Measurements from ENCODE around the gene INO80. TPM values are rescaled to one million over a fixed set of nuclear protein-coding genes. Genes with fewer than 3 reads are reported as not detected.

The INO80 gene
- total and polyA plus RNA-seq, 7 donors = 7.2 to 36.6 (median 17.1) TPM

DNA sequence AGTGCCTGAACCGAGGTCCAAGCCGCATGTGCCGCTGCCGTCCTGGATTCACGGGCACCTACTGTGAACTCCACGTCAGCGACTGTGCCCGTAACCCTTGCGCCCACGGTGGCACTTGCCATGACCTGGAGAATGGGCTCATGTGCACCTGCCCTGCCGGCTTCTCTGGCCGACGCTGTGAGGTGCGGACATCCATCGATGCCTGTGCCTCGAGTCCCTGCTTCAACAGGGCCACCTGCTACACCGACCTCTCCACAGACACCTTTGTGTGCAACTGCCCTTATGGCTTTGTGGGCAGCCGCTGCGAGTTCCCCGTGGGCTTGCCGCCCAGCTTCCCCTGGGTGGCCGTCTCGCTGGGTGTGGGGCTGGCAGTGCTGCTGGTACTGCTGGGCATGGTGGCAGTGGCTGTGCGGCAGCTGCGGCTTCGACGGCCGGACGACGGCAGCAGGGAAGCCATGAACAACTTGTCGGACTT lies 179.8 kb downstream of the INO80 start:
- peaks cover 0 to 14% (median 3%) of the 10 kb centered on the region in 4 donors for H3K4me1 ChIP-seq
- no peaks in the 10 kb centered on the region for H3K36me3 ChIP-seq
- no peak for DNase-seq
- no peak overlapping the region for H3K4me3 ChIP-seq
- H3K27me3 ChIP-seq = peaks cover 6 to 28% (median 22%) of the 10 kb centered on the region in 3 donors
- intact Hi-C loops (cut with DNase I) = no loop called here
- 89 to 91% methylated on average over 31 of the region's 31 CpGs for WGBS, 2 donors
- H3K27ac ChIP-seq = no peak overlapping the region
- TF ChIP-seq EP300 (IDR thresholded peaks at IDR 0.05) (no peak), POLR2A (IDR thresholded peaks at IDR 0.05) (no peak), POLR2AphosphoS5 (IDR thresholded peaks at IDR 0.05) (no peak)
- TF ChIP-seq, protein P1, sequence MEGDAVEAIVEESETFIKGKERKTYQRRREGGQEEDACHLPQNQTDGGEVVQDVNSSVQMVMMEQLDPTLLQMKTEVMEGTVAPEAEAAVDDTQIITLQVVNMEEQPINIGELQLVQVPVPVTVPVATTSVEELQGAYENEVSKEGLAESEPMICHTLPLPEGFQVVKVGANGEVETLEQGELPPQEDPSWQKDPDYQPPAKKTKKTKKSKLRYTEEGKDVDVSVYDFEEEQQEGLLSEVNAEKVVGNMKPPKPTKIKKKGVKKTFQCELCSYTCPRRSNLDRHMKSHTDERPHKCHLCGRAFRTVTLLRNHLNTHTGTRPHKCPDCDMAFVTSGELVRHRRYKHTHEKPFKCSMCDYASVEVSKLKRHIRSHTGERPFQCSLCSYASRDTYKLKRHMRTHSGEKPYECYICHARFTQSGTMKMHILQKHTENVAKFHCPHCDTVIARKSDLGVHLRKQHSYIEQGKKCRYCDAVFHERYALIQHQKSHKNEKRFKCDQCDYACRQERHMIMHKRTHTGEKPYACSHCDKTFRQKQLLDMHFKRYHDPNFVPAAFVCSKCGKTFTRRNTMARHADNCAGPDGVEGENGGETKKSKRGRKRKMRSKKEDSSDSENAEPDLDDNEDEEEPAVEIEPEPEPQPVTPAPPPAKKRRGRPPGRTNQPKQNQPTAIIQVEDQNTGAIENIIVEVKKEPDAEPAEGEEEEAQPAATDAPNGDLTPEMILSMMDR (IDR thresholded peaks at IDR 0.05) = no peak
- no peaks in the 10 kb centered on the region for H3K9me3 ChIP-seq

DNA sequence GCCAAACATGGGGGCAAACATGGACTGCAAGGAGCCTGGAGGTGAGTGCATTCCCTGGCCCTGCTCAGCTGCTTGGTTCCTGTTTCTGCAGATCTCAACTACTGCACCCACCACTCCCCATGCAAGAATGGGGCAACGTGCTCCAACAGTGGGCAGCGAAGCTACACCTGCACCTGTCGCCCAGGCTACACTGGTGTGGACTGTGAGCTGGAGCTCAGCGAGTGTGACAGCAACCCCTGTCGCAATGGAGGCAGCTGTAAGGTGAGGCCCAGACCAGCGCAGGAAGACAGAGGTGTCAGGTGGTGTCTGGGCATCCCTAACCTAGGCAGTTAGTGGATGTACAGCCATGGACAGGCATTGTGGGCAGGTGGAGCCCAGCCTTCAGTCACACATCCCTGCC lies 181.6 kb downstream of the INO80 start:
- no peak for DNase-seq

DNA sequence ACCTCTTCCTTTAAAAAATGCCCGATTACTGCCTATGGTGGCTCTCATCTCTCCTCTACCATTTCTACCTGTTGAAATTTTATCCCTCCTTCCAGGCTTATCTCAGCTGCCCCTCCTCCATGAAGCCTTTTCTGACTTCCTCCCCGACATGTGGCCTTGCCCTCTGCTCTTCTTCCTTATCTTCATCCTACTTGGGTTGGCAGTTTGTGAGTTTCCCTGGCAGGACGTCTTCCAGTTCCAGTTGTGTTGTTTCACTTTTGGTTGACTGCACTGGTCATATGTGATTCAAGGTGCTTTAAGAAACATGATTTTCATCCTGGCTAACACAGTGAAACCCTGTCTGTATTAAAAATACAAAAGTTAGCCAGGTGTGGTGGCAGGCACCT lies 182.6 kb downstream of the INO80 start:
- H3K4me1 ChIP-seq = peaks cover 0 to 29% (median 27%) of the 10 kb centered on the region in 4 donors
- intact Hi-C loops (cut with DNase I) = no loop called here
- no peak overlapping the region for H3K4me3 ChIP-seq
- H3K27ac ChIP-seq = no peak overlapping the region
- H3K36me3 ChIP-seq = no peaks in the 10 kb centered on the region
- WGBS, 2 donors = 17 to 57% methylated on average over 3 of the region's 3 CpGs
- no peak for DNase-seq
- TF ChIP-seq EP300 (IDR thresholded peaks at IDR 0.05) (no peak), POLR2AphosphoS5 (IDR thresholded peaks at IDR 0.05) (no peak), POLR2A (IDR thresholded peaks at IDR 0.05) (no peak)
- TF ChIP-seq, protein P1 (IDR thresholded peaks at IDR 0.05) = no peak
- peaks cover 32 to 55% (median 50%) of the 10 kb centered on the region in 3 donors for H3K27me3 ChIP-seq
- H3K9me3 ChIP-seq = no peaks in the 10 kb centered on the region

More for the DNA sequence above, 181.6 kb downstream of the INO80 start:
- intact Hi-C loops (cut with DNase I) = no loop called here
- Histone ChIP-seq H3K4me3 (no peak overlapping the region), H3K4me1 (peaks cover 0 to 19% (median 18%) of the 10 kb centered on the region in 4 donors), H3K27me3 (peaks cover 24 to 46% (median 40%) of the 10 kb centered on the region in 3 donors), H3K36me3 (no peaks in the 10 kb centered on the region), H3K27ac (no peak overlapping the region), H3K9me3 (no peaks in the 10 kb centered on the region)
- 55 to 80% methylated on average over 6 of the region's 6 CpGs for WGBS, 2 donors
- TF ChIP-seq POLR2A (IDR thresholded peaks at IDR 0.05) = no peak
- no peak for TF ChIP-seq EP300 (IDR thresholded peaks at IDR 0.05)
- TF ChIP-seq, protein P1 (IDR thresholded peaks at IDR 0.05) = no peak
- no peak for TF ChIP-seq POLR2AphosphoS5 (IDR thresholded peaks at IDR 0.05)

DNA sequence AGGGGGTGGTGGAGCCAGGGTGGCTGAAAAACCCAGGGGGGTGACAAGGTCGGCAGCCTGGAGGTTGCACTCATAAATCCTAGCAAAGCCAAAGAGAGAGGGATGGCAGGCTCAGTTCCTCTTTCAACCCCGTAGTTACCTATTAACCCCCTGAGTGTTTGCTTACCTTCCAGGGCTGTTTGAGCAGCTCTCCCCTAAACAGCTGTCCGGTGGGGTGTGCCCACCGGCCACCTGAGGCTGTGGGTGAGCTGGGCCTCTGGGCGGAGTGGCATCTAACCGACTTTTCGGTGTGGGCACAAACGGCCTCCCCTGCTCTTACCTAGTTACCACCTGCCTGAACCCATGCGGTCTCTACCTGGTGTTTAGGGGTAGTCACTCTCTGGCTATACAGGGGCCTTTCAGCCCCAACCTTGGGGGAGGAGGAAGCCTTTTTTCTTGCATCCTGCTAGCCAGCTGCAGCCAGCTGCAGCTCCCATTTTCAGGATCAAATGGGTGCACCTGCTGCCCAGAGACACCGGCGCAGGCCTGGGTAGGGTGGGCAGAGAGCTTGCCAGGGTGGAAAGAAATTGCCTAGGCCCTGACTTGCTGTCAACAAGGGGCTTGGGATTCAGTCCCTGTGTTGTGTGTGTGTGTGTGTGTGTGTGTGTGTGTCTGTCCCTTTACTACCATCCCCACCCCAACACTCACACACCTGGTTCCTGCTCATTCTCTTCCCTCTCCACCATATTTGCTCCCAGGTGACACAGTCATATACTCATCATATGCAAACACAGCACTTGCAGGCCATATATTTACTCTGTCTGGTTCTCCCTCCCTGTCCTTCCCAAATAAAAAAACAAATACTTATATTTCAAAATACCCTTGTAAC lies 183.2 kb downstream of the INO80 start:
- Histone ChIP-seq H3K4me3 (no peak overlapping the region), H3K4me1 (peaks cover 0 to 35% (median 33%) of the 10 kb centered on the region in 4 donors), H3K27ac (no peak overlapping the region), H3K27me3 (peaks cover 38 to 61% (median 56%) of the 10 kb centered on the region in 3 donors), H3K36me3 (no peaks in the 10 kb centered on the region), H3K9me3 (no peaks in the 10 kb centered on the region)
- 12 to 50% methylated on average over 11 of the region's 11 CpGs for WGBS, 2 donors
- TF ChIP-seq POLR2AphosphoS5 (IDR thresholded peaks at IDR 0.05) (no peak), EP300 (IDR thresholded peaks at IDR 0.05) (no peak), POLR2A (IDR thresholded peaks at IDR 0.05) (no peak)
- TF ChIP-seq, protein P1 (IDR thresholded peaks at IDR 0.05) = no peak
- intact Hi-C loops (cut with DNase I) = no loop called here
- no peak for DNase-seq

Data from sigmoid colon (tissue), 7 donors.